ENCODE results near the gene MUC3A. TPM values are rescaled to one million over a fixed set of nuclear protein-coding genes. Genes with fewer than 3 reads are reported as not detected.

Gene MUC3A
- total and polyA plus RNA-seq, 2 donors: 1.4 to 2.3 TPM

Other genes starting within 250 kb of the MUC3A start
- 35.4 TPM for gene POP7, start 243.4 kb upstream of the MUC3A start, total RNA-seq
- gene POP7, start 243.4 kb upstream of the MUC3A start, polyA plus RNA-seq: 31.2 TPM
- gene EPO, start 229.1 kb upstream of the MUC3A start, total RNA-seq: 0.09 TPM
- gene EPO, start 229.1 kb upstream of the MUC3A start, polyA plus RNA-seq: 1.0 TPM
- 0.19 TPM for gene ZAN, start 215.9 kb upstream of the MUC3A start, total RNA-seq
- 0.02 TPM for gene ZAN, start 215.9 kb upstream of the MUC3A start, polyA plus RNA-seq
- gene EPHB4, start 122.0 kb upstream of the MUC3A start, total RNA-seq: 7.3 TPM
- gene EPHB4, start 122.0 kb upstream of the MUC3A start, polyA plus RNA-seq: 9.6 TPM
- 7.5 TPM for gene SLC12A9, start 96.8 kb upstream of the MUC3A start, total RNA-seq
- gene SLC12A9, start 96.8 kb upstream of the MUC3A start, polyA plus RNA-seq: 48.0 TPM
- gene TRIP6, start 82.1 kb upstream of the MUC3A start, total RNA-seq: 22.2 TPM
- gene TRIP6, start 82.1 kb upstream of the MUC3A start, polyA plus RNA-seq: 26.1 TPM
- 74.2 TPM for gene SRRT, start 74.4 kb upstream of the MUC3A start, total RNA-seq
- gene SRRT, start 74.4 kb upstream of the MUC3A start, polyA plus RNA-seq: 120 TPM
- gene UFSP1, start 59.8 kb upstream of the MUC3A start, total RNA-seq: 2.7 TPM
- gene UFSP1, start 59.8 kb upstream of the MUC3A start, polyA plus RNA-seq: 3.6 TPM
- gene ACHE, start 53.6 kb upstream of the MUC3A start, total RNA-seq: 6.9 TPM
- gene ACHE, start 53.6 kb upstream of the MUC3A start, polyA plus RNA-seq: 7.9 TPM
- gene MUC12, start 20.0 kb downstream of the MUC3A start, total RNA-seq: 0.57 TPM
- 1.4 TPM for gene MUC12, start 20.0 kb downstream of the MUC3A start, polyA plus RNA-seq
- under 0.01 TPM for gene MUC17, start 70.5 kb downstream of the MUC3A start, total RNA-seq
- under 0.01 TPM for gene MUC17, start 70.5 kb downstream of the MUC3A start, polyA plus RNA-seq
- gene TRIM56, start 135.9 kb downstream of the MUC3A start, total RNA-seq: 6.9 TPM
- gene TRIM56, start 135.9 kb downstream of the MUC3A start, polyA plus RNA-seq: 12.8 TPM
- 2.1 TPM for gene SERPINE1, start 177.6 kb downstream of the MUC3A start, total RNA-seq
- gene SERPINE1, start 177.6 kb downstream of the MUC3A start, polyA plus RNA-seq: 7.3 TPM
- gene AP1S1, start 204.9 kb downstream of the MUC3A start, total RNA-seq: 27.9 TPM
- gene AP1S1, start 204.9 kb downstream of the MUC3A start, polyA plus RNA-seq: 48.5 TPM
- gene VGF, start 216.0 kb downstream of the MUC3A start, total RNA-seq: 0.05 TPM
- 0.52 TPM for gene VGF, start 216.0 kb downstream of the MUC3A start, polyA plus RNA-seq
- not detected for gene NAT16, start 230.8 kb downstream of the MUC3A start, total RNA-seq
- gene NAT16, start 230.8 kb downstream of the MUC3A start, polyA plus RNA-seq: not detected